AG09319 (cell line): ENCODE data around the gene SHISAL1.
A peak's percentile ranks its signal among the peaks of the same experiment; 100 is the strongest.

ENCODE experiments used
- DNase-seq: peaks from one replicate; pipeline ENCODE4 v3.0.0-alpha.2; 2010; ENCODE audit warnings: low read depth; ENCODE audit errors: extremely low read depth
- CTCF ChIP-seq: IDR thresholded peaks from 2 replicates; pipeline ENCODE4 v1.5.1; 2011; ENCODE audit warnings: low read depth, mild to moderate bottlenecking, inconsistent platforms, low read length, moderate library complexity

Gene SHISAL1

GRCh38 chr22:44269117-44269498, 43.6 kb downstream of the SHISAL1 start:
- DNase-seq: no peak
- TF ChIP-seq CTCF: no peak

DNA sequence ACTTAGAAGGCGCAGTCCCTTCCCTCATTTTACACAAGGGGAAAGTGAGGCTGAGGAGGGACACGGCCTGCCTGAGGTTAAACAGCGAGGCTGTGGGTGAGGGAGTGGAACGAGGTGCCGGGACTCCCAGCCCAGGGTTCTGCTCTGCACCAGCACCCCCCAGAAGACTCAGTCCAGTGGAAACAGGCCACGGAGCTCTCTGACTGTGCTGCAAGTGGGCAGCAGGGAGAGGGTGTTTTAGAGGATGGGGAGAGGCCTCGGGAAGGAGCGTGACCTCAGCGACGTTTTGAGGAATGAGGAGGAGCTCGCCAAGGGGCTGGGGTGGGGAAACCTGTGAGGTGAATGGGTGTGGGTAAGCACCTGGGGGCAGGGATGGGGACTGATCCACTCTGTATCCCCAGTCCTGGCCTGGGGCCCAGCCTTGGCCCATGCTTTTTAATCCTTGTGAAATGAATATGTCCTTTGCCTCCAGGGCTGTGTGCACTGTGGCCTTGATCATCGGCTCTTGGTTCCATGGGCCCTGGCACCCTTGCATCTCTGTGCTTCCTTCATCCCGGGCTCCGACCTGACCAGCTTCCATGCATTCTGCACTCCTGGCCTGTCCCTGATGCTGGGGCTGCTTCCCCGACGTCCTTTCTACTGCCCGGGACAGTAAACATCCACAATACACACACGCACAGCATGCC, 44.2 kb downstream of the SHISAL1 start:
- no peak for DNase-seq

DNA sequence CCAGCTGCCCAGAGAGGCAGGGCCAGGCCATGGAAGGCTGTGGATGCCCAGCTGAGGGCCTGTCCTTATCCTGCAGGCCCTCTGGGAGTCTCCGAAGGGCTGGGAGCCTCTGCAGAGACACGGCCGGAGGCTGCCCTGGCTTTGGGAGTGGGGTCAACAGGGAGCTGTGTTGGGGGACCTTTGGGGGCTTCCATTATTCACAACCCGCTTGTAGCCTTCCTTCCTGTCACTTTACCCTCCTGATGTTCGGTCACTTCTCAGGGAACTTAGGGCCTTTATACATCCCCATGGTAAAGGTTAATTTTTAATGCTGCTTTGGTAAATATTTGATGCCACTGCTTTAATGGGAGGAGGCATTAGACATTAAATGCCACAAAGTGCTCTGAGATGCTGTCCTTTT, 44.9 kb downstream of the SHISAL1 start:
- DNase-seq: no peak
- no peak for TF ChIP-seq CTCF

More for the DNA sequence above, 44.2 kb downstream of the SHISAL1 start:
- no peak for TF ChIP-seq CTCF

DNA sequence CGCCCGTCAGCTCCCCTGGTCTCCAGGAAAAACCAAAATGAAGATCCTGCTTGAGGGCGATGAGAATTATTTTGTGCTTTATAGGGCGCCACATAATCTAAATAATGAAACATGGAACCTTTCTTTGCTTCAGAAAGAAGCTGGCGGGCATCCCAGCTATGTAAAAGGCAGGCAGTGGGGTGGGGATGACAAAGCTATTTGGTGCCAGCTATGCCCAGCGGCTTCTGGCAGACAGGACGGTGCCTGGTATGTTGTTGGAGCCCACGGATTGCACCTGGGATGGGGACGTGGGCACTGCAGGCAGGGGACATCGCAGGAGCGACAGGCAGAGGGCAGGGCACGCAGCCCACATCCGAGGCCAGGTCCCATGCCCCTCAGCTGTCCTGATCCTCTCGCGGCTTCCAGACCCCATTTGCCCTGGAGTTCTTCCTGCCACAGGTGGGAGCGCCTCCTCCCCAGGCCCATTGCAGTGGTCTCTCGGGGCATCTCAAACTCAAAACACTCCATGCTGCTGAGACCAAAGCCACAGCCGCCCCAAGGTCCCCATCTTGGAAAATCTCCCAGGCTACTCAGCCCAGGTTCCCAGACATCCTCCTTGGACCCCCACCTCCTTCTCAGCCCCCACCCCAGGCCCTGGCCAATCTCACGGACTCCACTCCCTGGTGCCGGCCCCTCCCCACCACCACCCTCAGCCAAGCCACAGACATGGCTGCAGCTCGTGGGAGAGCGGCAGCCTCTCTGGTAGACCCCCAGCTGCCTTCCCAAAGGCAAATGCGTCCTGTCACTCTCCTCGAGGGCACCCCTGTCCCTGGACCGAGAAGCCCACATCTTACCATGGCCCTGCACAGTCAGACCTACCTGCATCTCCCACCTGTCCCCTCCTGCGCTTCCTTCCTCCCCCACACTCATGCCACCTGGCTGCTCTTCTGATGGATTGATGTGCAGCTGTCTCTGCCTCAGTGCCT, 45.7 kb downstream of the SHISAL1 start:
- DNase-seq: no peak
- TF ChIP-seq CTCF: no peak

DNA sequence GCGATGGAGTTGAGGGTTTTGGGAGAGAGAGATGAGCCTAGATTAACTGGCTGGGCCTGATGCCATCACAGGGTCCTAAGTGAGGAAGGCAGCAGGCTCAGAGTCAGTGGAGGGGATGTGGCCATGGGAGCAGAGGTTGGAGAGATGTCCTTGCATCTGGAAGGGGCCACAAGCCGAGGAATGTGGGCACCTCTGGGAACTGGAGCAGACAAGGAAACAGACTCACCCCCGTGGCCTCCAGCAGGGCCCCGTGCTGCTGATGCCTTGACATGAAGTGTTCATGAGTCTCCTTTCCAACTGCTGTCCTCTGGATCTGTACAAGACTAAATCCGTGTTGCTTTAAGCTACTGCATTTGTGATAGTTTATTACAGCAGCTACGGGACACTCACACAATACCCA, 49.2 kb downstream of the SHISAL1 start:
- TF ChIP-seq CTCF: no peak
- no peak for DNase-seq

DNA sequence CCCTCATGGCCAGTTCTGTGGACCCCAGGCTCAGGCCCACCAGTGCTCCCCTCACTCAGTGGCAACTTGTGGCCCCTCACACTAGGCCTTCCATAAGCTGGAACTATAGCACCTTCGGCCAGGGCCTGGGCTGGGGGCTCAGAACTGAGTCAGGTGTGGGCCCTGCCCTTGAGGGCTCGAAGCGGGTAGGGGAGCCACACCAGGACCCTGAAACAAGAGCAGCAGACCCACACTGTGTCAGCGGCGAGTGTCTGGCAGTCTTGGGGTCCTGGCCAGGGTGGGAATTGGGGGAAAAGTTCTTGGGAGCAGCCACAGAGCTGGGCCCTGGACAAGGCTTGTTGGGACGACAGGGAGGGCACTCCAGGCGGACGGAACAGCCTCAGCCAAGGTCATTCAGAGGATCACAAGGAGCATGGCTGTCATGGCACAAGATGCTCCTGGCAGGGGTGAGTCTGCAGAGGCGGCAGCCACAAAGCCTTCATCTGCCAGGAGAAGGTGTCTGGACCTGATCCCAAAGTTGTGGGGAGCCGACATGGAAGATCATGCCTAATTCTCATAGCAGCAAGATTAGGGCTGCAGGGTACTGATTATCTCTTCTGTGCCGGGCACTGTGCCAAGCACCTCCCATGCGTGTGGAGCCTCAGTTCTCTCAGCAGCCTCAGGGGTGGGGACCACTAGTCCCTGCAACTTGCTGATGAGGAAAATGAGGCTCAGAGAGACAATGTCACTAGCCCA, 50.7 kb downstream of the SHISAL1 start:
- peak; percentile 4 for DNase-seq
- no peak for TF ChIP-seq CTCF
